Activated CD4-positive, alpha-beta T cell treated with anti-CD3 and anti-CD28 coated beads for 36 hours (primary cell): ENCODE measurements around the gene ZNF710. TPM values are rescaled to one million over a fixed set of nuclear protein-coding genes. Genes with fewer than 3 reads are reported as not detected.

Experiments used
- ATAC-seq: fragments of 200-7000 bp; cut with Tn5 transposase; one replicate; pipeline ENCODE4 v1.10.0; 2021; ENCODE audit warnings: mild to moderate bottlenecking, moderate library complexity
- CTCF ChIA-PET: fragments of 350-600 bp; sonication (Branson Sonifier 250); formaldehyde crosslinking; loops from one replicate; lab custom pipeline; 2021; ENCODE audit warnings: antibody characterized with exemption; lab: Charles Lee
- POLR2A ChIA-PET: fragments of 350-600 bp; sonication (Branson Sonifier 250); formaldehyde crosslinking; loops from one replicate; lab custom pipeline; 2021; ENCODE audit warnings: antibody characterized with exemption, inconsistent platforms; lab: Charles Lee
- DNase-seq: peaks from one replicate; pipeline ENCODE4 v3.0.0-alpha.2; 2020
- H3K27ac Mint-ChIP-seq: one replicate; pipeline ENCODE4 v1.8.0; 2021; ENCODE audit warnings: mixed read lengths
- H3K27me3 Mint-ChIP-seq: one replicate; pipeline ENCODE4 v1.8.0; 2021; ENCODE audit warnings: mixed read lengths
- H3K36me3 Mint-ChIP-seq: one replicate; pipeline ENCODE4 v1.8.0; 2021; ENCODE audit warnings: low read depth, mixed read lengths
- H3K4me1 Mint-ChIP-seq: one replicate; pipeline ENCODE4 v1.8.0; 2021; ENCODE audit warnings: mixed read lengths
- H3K4me3 Mint-ChIP-seq: one replicate; pipeline ENCODE4 v1.8.0; 2021; ENCODE audit warnings: mild to moderate bottlenecking, moderate library complexity, mixed read lengths
- H3K9me3 Mint-ChIP-seq: one replicate; pipeline ENCODE4 v1.8.0; 2021; ENCODE audit warnings: low read depth, mixed read lengths
- intact Hi-C, 2 experiments: fragments of 100-400 bp; cut with DNase I in 1 of 2; cut with micrococcal nuclease in 1 of 2; formaldehyde crosslinking; loops; one replicate each; pipeline versions ENCODE4 v1.14.2 to v1.15.1; 2022 to 2024; cut with DNase I, micrococcal nuclease
- total RNA-seq, 2 experiments: library from RNA; stranded (reverse); gene quantifications; one replicate each; pipeline ENCODE4 v1.2.3, GENCODE V29; 2021

The ZNF710 gene
- total RNA-seq, 2 experiments from 2014 or later: 22.8 to 34.9 TPM

DNA sequence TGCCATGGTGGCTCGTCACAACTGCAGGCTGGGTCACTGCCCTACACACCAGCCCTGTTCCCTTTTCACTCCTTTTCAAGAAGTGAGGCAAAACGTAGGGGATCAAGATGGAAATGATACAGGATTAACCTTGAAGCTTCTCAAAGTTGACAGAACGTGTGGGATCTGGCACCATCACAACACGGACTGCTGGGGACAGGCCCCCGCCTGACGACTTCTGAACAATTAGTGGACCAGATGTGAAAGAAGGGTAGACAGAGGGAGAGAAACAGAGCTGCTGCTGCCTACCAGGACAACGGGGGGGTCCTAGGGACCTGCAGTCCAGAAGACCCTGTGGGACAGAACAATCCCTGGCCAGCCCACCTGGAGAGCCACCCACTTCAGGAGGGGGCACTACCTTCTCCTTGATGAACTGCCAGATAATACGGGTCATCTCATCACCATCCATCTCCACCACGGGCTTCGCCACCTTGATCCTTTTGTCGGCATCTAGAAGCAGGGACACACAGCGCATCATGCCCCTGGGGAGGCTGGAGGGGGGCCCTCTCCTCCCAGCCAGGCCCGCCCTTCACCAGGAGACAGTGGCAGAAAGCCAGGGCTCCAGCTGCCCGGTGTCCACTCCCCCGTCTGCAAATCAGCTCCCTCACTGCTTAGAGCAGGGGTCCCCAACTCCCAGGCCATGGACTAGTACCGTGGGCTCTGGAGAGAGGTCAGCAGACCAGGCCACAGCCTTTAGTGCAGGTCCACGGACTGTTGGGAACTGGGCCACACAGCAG lies 90.2 kb downstream of the ZNF710 start:
- intact Hi-C loops: no loop called here
- POLR2A ChIA-PET: no interaction called here
- Mint-ChIP-seq H3K9me3 (no peaks in the 10 kb centered on the region), H3K4me1 (peaks cover 31% of the 10 kb centered on the region), H3K27me3 (no peaks in the 10 kb centered on the region), H3K4me3 (no peak overlapping the region), H3K27ac (no peak overlapping the region), H3K36me3 (peaks cover 46% of the 10 kb centered on the region)
- ATAC-seq: no peak
- DNase-seq: no peak
- CTCF ChIA-PET: interaction anchor here (0.6 to 1.5 kb wide), 3 partner anchors 8 to 216 kb away, joined by 3 to 4 read pairs (median 3); no protein-coding TSS in a partner anchor

DNA sequence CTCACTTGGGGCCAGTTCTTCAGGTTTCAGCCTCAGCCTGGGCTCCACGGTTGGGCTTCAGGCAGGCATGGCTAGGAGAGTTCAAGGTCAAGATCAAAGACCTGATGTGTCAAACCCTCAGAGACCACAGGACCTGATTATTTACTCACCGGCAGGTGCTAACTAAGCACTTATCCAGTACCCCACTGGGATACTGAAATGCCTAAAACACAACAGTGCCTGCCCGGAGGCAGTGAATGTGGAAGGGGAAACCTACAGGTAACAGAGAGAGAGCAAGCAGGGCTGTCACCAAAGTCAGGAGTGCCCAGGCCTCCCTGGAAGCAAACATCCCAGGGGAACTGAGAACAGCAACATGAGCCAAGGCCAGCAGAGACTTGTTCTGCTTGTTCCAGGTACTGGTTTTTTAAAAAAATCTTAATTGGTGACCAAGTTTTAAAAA lies 94.4 kb downstream of the ZNF710 start:
- Mint-ChIP-seq H3K4me1 (peaks cover 67% of the 10 kb centered on the region), H3K36me3 (peaks cover 27% of the 10 kb centered on the region), H3K9me3 (no peaks in the 10 kb centered on the region), H3K4me3 (peak overlapping the region; percentile 38), H3K27me3 (no peaks in the 10 kb centered on the region), H3K27ac (peak overlapping the region; percentile 61)
- ChIA-PET CTCF (interaction anchor here (0.8 to 1.6 kb wide), 2 partner anchors 9 to 221 kb away, joined by 3 to 12 read pairs; no protein-coding TSS in a partner anchor), POLR2A (no interaction called here)
- ATAC-seq: peak; percentile 14
- intact Hi-C loops: loop anchor here (5.0 kb wide), 2 partner anchors 47 to 322 kb away; no protein-coding TSS in a partner anchor
- DNase-seq: peak; percentile 46

DNA sequence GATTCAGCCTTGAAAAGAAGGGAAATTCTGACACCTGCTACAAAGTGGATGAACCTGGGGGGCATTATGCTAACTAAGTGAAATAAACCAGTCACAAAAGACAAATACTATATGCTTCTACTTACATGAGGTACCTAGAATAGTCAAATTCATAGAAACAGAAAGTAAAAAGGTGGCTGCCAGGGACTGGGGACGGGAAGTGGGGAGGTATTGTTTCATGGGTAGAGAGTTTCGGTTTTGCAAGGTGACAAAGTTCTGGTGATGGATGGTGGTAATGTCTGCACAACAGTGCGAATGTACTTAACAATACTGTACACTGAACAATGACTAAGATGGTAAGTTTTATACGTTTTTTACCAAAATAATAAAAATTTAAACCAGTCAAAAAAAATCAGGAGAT lies 96.4 kb downstream of the ZNF710 start:
- peaks cover 74% of the 10 kb centered on the region for H3K4me1 Mint-ChIP-seq
- H3K27ac Mint-ChIP-seq: peak overlapping the region; percentile 90
- CTCF ChIA-PET: no interaction called here
- H3K4me3 Mint-ChIP-seq: peak overlapping the region; percentile 86
- H3K9me3 Mint-ChIP-seq: no peaks in the 10 kb centered on the region
- intact Hi-C loops: loop anchor here (1.0 to 5.0 kb wide), 8 partner anchors 38 to 320 kb away; partner anchors contain the start of genes AP3S2 (in 2 of the 2), GDPGP1 (in 1 of the 2) and NGRN (in 1 of the 2)
- no peaks in the 10 kb centered on the region for H3K27me3 Mint-ChIP-seq
- POLR2A ChIA-PET: interaction anchor here (0.6 kb wide), 1 partner anchor 206 kb away, joined by 3 read pairs; no protein-coding TSS in a partner anchor
- peak; percentile 80 for DNase-seq
- ATAC-seq: peak; percentile 74
- H3K36me3 Mint-ChIP-seq: peaks cover 24% of the 10 kb centered on the region

DNA sequence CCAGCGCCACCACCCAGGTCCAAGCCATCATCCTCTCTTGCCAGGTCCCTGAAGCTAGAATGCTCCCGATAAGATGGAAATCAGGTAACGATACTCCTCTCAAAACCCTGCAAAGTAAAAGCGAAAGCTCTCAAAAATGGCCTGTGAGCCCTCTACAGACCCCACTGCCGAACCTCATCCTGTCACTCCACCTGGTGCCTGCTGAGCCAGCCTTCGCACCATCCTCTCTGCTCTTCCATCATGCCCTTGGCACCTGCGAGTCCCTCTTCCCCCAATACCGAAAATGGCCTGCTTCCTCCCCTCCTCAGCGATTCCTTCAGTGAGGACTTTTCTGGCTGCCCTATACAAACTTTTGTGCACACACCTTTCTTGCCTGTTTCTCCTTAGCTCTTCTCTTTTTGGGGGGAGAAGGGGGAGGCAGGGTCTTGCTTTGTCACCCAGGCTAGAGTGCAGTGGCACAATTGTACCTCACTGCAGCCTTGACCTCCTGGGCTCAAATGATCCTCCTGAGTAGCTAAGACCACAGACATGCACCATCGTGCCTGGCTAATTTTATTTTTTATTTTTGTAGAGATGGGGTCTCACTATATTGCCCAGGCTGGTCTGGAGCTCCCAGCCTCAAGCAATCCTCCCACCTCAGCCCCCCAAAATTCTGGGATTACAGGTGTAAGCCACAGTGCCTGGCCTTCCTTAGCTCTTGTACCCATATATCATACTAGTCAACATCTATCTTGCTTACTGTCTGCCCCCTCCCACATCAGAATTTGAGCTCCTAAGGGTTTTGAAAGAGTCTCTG lies 98.1 kb downstream of the ZNF710 start:
- no peak for ATAC-seq
- H3K9me3 Mint-ChIP-seq: no peaks in the 10 kb centered on the region
- DNase-seq: peak; percentile 54
- peaks cover 74% of the 10 kb centered on the region for H3K4me1 Mint-ChIP-seq
- intact Hi-C loops: loop anchor here (2.0 to 5.0 kb wide), 3 partner anchors 43 to 562 kb away; no protein-coding TSS in a partner anchor
- POLR2A ChIA-PET: interaction anchor here (0.9 kb wide), 1 partner anchor 43 kb away, joined by 3 read pairs; no protein-coding TSS in a partner anchor
- peak overlapping the region; percentile 86 for H3K4me3 Mint-ChIP-seq
- H3K36me3 Mint-ChIP-seq: peaks cover 21% of the 10 kb centered on the region
- H3K27ac Mint-ChIP-seq: peak overlapping the region; percentile 90
- CTCF ChIA-PET: interaction anchor here (0.6 to 1.8 kb wide), 11 partner anchors 9 to 339 kb away, joined by 3 to 7 read pairs (median 4); no protein-coding TSS in a partner anchor
- H3K27me3 Mint-ChIP-seq: no peaks in the 10 kb centered on the region

GRCh38 chr15:90099868-90100831 lies 99.0 kb downstream of the ZNF710 start:
- ChIA-PET POLR2A (interaction anchor here (1.0 kb wide), 1 partner anchor 206 kb away, joined by 5 read pairs; the partner anchor contains the start of gene AP3S2), CTCF (interaction anchor here (0.6 to 1.8 kb wide), 8 partner anchors 12 to 340 kb away, joined by 3 to 8 read pairs (median 4); no protein-coding TSS in a partner anchor)
- Mint-ChIP-seq H3K4me3 (peak overlapping the region; percentile 86), H3K27me3 (no peaks in the 10 kb centered on the region), H3K36me3 (peaks cover 20% of the 10 kb centered on the region), H3K9me3 (no peaks in the 10 kb centered on the region), H3K4me1 (peaks cover 67% of the 10 kb centered on the region), H3K27ac (peak overlapping the region; percentile 90)
- intact Hi-C loops: loop anchor here (2.0 to 5.0 kb wide), 6 partner anchors 42 to 832 kb away; partner anchors contain the start of genes CIB1 (in 1 of the 2), GDPGP1 (in 1 of the 2), HDDC3 (in 1 of the 2) and PEX11A (in 1 of the 2)
- DNase-seq (peak; percentile 55), ATAC-seq (no peak)

DNA sequence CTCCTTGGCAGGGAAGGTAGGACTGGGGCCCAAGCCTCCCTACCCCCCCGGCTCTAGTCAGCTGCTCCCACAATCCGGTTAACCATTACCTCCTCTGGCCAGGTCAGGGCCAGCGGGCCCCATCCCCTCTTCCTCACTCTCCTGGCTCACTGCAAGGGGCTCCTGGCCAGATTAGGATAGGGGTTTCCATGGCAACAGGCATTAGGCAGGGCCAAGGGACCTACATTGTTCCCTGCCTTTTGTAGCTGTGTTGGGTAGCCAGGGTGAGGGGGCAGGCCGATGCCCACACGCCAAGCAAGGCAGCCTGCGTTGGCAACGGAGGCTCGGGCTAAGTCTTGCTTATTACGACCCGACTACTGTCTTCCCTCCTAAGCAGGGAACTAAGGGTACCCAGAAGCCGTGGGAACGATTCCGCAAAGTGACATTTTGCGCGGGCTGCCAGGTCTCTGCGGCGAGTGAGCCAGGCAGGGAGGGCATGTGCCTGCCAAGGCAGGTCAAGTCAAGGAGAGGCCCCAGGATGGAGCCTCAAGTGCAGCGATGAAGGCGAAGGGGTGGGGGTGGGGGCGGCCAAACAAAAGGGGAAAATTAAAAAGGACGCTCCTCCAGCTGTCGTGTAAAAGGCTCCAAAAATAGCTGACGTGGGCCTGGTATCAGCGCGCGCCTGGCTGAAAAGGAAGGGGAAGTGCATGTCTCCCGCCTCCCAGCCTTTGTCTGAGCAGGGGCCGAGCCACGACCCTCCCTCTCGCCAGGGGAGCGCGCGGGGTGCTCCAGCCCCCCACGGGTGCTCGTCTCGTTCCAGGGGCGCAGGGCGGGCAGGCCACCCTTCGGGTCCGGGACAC lies 100.2 kb downstream of the ZNF710 start:
- no peaks in the 10 kb centered on the region for H3K9me3 Mint-ChIP-seq
- intact Hi-C loops: loop anchor here (2.0 to 5.0 kb wide), 3 partner anchors 131 to 831 kb away; partner anchors contain the start of genes CIB1 (in 1 of the 2), GDPGP1 (in 1 of the 2), HDDC3 (in 1 of the 2) and PEX11A (in 1 of the 2)
- peak overlapping the region; percentile 90 for H3K27ac Mint-ChIP-seq
- DNase-seq (peak; percentile 66), ATAC-seq (no peak)
- H3K4me1 Mint-ChIP-seq: peaks cover 56% of the 10 kb centered on the region
- H3K36me3 Mint-ChIP-seq: peaks cover 11% of the 10 kb centered on the region
- CTCF ChIA-PET: interaction anchor here (0.6 to 1.9 kb wide), 5 partner anchors 14 to 436 kb away, joined by 3 to 8 read pairs (median 5); no protein-coding TSS in a partner anchor
- H3K27me3 Mint-ChIP-seq: no peaks in the 10 kb centered on the region
- POLR2A ChIA-PET: no interaction called here
- H3K4me3 Mint-ChIP-seq: peak overlapping the region; percentile 86

DNA sequence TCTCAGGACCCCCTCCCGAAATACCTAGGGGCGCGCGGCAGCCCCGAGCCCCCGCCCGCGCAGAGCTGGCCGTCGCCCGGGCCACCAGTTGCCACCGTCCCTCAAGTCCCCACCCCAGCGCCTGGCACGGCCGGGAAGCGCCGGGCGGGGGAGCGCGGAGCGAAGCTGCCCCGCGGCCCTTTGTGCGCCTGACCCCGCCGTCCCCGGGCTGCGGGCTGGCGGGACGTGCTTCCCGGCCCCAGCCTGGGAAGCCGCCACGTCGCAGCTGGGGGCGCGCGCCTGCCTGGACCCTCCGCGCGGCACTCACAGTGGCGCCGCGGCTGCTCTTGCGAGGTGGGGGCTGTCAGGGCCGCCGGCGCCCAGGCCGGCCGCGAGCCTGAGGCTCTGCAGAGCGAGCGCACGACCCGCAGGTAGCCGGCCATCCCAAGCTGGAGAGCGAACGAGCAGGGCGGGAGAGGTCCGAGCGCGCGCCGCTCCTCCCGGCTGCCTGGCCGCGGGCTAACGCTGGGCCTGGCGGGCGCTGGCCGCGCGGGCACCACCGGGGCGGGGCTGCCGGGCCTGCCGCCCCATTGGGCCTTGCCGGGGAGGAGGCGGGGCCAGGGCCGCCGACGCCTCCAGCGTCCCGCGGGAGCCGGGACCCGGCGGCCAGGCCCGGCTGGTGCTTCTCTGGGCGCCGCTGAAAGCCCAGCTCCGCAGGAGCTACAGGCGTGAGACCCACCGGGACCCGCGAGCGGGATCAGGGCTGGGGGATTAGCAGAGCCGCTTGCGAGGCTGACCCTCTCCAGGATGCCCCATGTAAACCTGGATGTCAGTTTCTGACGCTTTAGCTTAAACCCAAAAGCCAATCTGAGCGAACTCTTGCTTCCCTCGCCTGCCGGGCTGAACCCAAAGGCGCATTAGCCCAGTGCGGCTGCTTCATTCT lies 101.1 kb downstream of the ZNF710 start, which contains the start of gene IDH2:
Gene IDH2 (minus strand): TSS at position 500 of the 922 bp plus-strand sequence. CDS start 78 bp downstream, at position 422.
- CTCF ChIA-PET: interaction anchor here (0.6 to 1.9 kb wide), 8 partner anchors 14 to 435 kb away, joined by 3 to 7 read pairs (median 4); no protein-coding TSS in a partner anchor
- H3K27ac Mint-ChIP-seq: peak within 1 kb of the TSS; percentile 90
- DNase-seq (peak; percentile 85), ATAC-seq (peak; percentile 73)
- no peaks in the 10 kb centered on the region for H3K27me3 Mint-ChIP-seq
- H3K4me3 Mint-ChIP-seq: peak within 1 kb of the TSS; percentile 86
- POLR2A ChIA-PET: interaction anchor here (0.6 to 1.1 kb wide), 4 partner anchors 8 to 211 kb away, joined by 3 to 5 read pairs (median 4); no protein-coding TSS in a partner anchor
- H3K4me1 Mint-ChIP-seq: peaks cover 47% of the 10 kb centered on the region
- H3K9me3 Mint-ChIP-seq: no peaks in the 10 kb centered on the region
- H3K36me3 Mint-ChIP-seq: peaks cover 10% of the 10 kb centered on the region
- intact Hi-C loops: loop anchor here (1.0 to 5.0 kb wide), 9 partner anchors 15 to 830 kb away; partner anchors contain the start of genes CIB1 (in 2 of the 2), GDPGP1 (in 1 of the 2), HDDC3 (in 1 of the 2) and NGRN (in 1 of the 2)

DNA sequence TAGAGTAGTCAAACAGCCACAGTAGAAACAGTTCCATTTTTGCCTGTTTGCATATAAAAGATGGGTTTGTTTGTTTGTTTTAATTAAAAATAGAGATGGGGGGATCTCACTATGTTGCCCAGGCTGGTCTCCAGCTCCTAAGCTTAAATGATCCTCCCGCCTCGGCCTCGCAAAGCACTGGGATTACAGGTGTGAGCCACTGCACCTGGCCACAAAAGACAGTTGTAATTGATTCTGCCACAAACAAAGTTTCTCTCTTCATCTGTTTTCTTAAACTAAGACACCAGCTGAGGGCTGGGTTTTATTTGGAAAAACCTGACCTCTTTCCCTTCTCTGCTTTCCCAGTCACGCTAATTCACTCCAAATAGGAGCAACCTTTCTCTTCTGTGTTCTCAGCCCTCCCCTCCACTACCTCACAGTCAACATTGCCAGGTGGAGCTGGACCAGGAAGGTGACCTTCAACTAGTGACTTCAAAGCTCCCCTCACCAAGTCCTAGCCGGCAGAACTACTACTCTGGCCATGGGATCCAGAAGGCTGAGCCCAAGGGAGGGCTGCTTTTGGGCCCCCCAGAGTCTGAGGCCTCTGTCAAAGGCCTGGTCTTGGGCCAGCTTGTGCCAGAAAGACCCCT lies 102.7 kb downstream of the ZNF710 start:
- ATAC-seq: no peak
- Mint-ChIP-seq H3K27me3 (no peaks in the 10 kb centered on the region), H3K27ac (no peak overlapping the region), H3K36me3 (peaks cover 8% of the 10 kb centered on the region), H3K4me3 (peak overlapping the region; percentile 86), H3K9me3 (no peaks in the 10 kb centered on the region), H3K4me1 (peaks cover 31% of the 10 kb centered on the region)
- POLR2A ChIA-PET: no interaction called here
- DNase-seq: no peak
- CTCF ChIA-PET: interaction anchor here (1.4 to 1.9 kb wide), 2 partner anchors 213 to 229 kb away, joined by 3 to 7 read pairs; no protein-coding TSS in a partner anchor
- intact Hi-C loops: loop anchor here (5.0 kb wide), 2 partner anchors 128 to 828 kb away; partner anchors contain the start of genes CIB1 (in 1 of the 2), GDPGP1 (in 1 of the 2) and HDDC3 (in 1 of the 2)
